Spinal cord (tissue), 10 donors: ENCODE measurements around the gene OIT3. TPM values are rescaled to one million over a fixed set of nuclear protein-coding genes. Genes with fewer than 3 reads are reported as not detected.

Experiments used
- DNase-seq, 6 donors: peaks; one replicate each; pipeline versions ENCODE4 v3.0.0 to v3.0.0-alpha.2; 2013 to 2015; ENCODE audit warnings: low spot score in 6 of 6, low read depth in 4 of 6
- H3K27ac ChIP-seq: one replicate; pipeline ENCODE4 v1.5.1; 2013; ENCODE audit warnings: low read depth, low read length, control low read depth
- H3K27me3 ChIP-seq: one replicate; pipeline ENCODE4 v1.6.1; 2013; ENCODE audit warnings: low read length; ENCODE audit not compliant: control insufficient read depth, insufficient read depth
- H3K36me3 ChIP-seq: one replicate; pipeline ENCODE4 v1.6.1; 2013; ENCODE audit warnings: low read length; ENCODE audit not compliant: control insufficient read depth, insufficient read depth
- H3K4me1 ChIP-seq: one replicate; pipeline ENCODE4 v1.6.1; 2013; ENCODE audit warnings: low read length; ENCODE audit not compliant: control insufficient read depth, insufficient read depth
- H3K4me3 ChIP-seq: one replicate; pipeline ENCODE4 v1.5.1; 2013; ENCODE audit warnings: low read depth, low read length, control low read depth
- H3K9me3 ChIP-seq: one replicate; pipeline ENCODE4 v1.6.1; 2013; ENCODE audit warnings: low read length; ENCODE audit not compliant: control insufficient read depth, insufficient read depth
- WGBS: methylation state at CpG from one replicate; pipeline ENCODE4 v1.1.5; 2013; ENCODE audit warnings: missing lambda C conversion rate; ENCODE audit not compliant: insufficient coverage; 5-methylcytosine and 5-hydroxymethylcytosine counted together
- long read RNA-seq, 4 donors: transcript quantifications; one replicate each; lab custom pipeline, GENCODE V29; 2026
- polyA plus RNA-seq, 2 donors: library from polyadenylated mRNA; unstranded; fragments of 120-200 nt; gene quantifications; one replicate each; pipeline ENCODE4 v1.2.1, GENCODE V29; 2013; ENCODE audit not compliant: insufficient read length in 2 of 2
- total RNA-seq, 2 donors: library from RNA; depleted of rRNA in 1 of 2; stranded (reverse); fragments of 120-200 nt in 1 of 2; fragments of >200 nt in 1 of 2; gene quantifications; one replicate each; pipeline versions ENCODE4 v1.2.3 to v1.2.4, GENCODE V29; 2013 to 2014
- donor health status: healthy.

Gene OIT3
- total RNA-seq (under 1 TPM; 0.40 to 0.99 TPM), polyA plus RNA-seq (under 1 TPM in 1 of 2 donors, not detected in 1; 0.18 TPM)
- long read RNA-seq, donor 1, result 0 reads
- long read RNA-seq, donor 2, partial matches to known transcripts, result 0 of 1 reads
- long read RNA-seq, donor 2, other reads (novel, unspliced or antisense), result 0 of 1 reads
- long read RNA-seq, donor 3, result 0 reads
- long read RNA-seq, donor 4, result 0 reads

DNA sequence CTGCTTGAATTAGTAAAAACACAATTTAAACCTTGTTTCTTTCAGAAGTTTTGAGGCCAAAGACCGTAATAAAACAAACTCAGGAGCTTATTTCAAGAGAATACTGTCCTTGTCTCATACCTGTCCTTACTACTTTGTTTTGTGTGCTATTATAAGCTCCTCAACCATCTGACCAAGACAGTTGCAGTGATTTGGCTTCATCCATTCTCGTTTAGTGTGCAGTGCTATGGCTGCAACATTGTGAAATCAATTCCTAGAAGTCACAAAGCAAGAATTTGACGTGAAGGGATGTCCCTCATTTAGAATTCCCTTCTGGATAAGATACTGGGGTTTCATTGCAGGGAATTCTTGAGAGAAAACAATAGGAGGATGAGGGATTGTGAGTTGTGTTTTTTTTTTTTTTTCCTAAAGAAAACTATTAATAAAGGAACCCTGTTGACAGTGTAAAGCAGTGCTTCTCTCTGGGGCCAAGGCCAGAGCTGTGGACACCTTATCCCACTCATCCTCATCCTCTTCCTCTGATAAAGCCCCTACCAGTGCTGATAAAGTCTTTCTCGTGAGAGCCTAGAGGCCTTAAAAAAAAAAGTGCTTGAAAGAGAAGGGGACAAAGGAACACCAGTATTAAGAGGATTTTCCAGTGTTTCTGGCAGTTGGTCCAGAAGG lies at the start of gene OIT3:
TSS of gene OIT3 (plus strand) at position 604 of the 663 bp plus-strand sequence. CDS start 60 bp downstream, outside the sequence.
- WGBS, result no CpG with 5 or more reads among the region's 4 CpGs
- peaks cover 2% of the 10 kb centered on the region for H3K36me3 ChIP-seq
- H3K27ac ChIP-seq, result no peak within 1 kb of the TSS
- no peak for DNase-seq
- no peaks in the 10 kb centered on the region for H3K27me3 ChIP-seq
- no peak within 1 kb of the TSS for H3K4me3 ChIP-seq
- H3K9me3 ChIP-seq, result no peaks in the 10 kb centered on the region
- no peaks in the 10 kb centered on the region for H3K4me1 ChIP-seq

DNA sequence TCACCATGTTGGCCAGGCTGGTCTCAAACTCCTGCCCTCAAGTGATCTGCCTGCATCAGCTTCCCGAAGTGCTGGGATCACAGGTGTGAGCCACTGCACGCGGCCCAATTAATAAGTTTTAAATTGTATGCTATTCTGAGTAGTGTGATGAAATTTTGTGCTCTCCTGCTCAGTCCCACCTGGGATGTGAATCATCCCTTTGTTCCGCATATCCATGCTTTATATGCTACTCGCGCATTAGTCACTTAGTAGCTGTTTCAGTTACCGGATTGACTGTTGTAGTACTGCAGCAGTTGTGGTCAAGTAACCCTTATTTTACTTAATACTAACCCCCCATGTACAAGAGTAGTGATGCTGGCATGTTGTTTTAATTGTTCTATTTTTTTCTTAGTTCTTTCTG lies 47.3 kb upstream of the OIT3 start:
- WGBS, result 80% methylated on average over 1 of the region's 7 CpGs
- Histone ChIP-seq H3K36me3 (no peaks in the 10 kb centered on the region), H3K27ac (no peak overlapping the region), H3K4me3 (no peak overlapping the region), H3K4me1 (no peaks in the 10 kb centered on the region), H3K27me3 (no peaks in the 10 kb centered on the region), H3K9me3 (no peaks in the 10 kb centered on the region)
- DNase-seq, result no peak

DNA sequence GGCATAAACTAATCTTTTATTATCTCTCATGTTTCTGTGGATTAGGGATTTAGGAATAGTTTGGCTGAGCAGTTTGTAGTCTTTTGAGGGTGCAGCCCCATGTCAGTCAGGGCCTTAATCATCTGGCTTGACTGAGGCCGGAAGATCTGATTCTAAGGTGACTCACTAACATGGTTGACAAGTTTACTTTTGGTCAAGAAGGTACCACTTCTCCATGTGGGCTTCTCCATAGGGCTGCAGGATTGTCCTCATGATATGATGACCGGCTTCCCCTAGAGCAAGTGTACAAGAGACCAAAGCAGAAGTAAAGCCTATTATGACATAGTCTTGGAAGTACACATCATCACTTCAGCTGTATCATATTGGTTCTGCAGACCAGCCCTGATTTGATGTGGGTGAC lies 45.9 kb upstream of the OIT3 start:
- WGBS, result 86% methylated on average over 2 of the region's 2 CpGs
- H3K27me3 ChIP-seq, result no peaks in the 10 kb centered on the region
- DNase-seq, result no peak
- H3K36me3 ChIP-seq, result no peaks in the 10 kb centered on the region
- no peak overlapping the region for H3K27ac ChIP-seq
- no peak overlapping the region for H3K4me3 ChIP-seq
- no peaks in the 10 kb centered on the region for H3K9me3 ChIP-seq
- no peaks in the 10 kb centered on the region for H3K4me1 ChIP-seq

DNA sequence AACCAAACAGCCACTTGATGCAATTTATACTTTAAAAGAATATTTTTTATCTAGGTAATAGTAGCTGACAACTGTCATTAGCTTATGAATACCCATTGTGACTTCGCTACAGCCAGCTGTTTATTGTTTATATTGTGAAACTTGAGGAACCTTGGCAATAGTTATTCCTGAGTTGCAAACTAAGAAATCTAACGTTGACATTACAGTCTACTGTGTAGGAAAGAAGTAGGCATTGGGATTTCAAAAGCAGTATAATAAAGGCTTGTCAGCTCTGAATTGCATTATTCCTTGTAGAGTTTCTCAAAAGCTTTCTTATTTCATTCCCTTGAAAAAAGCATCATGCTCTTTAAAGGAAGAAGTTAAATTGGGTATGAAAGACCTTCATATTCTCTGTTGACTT lies 42.7 kb upstream of the OIT3 start:
- WGBS, result 40% methylated on average over 1 of the region's 2 CpGs
- DNase-seq, result no peak
- Histone ChIP-seq H3K4me3 (no peak overlapping the region), H3K4me1 (no peaks in the 10 kb centered on the region), H3K27ac (no peak overlapping the region), H3K27me3 (no peaks in the 10 kb centered on the region), H3K9me3 (no peaks in the 10 kb centered on the region), H3K36me3 (no peaks in the 10 kb centered on the region)

DNA sequence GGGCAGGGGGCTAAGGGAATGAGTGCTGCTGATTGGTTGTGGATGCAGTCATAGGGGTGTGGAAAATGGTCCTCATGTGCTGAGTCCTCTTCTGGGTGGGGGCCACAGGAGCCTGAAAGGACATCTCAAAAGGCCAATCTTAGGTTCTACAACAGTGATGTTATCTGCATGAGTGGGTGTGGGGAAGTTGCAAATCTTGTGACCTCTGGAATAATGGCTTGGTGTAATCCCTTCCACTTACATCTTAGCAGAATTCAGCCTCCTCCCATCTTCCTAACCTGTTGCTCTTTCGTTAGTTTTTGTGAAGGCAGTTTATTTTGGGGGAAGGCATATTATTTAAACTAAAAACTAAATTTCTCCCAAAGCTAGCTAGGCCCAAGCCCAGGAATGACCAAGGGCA lies 42.0 kb upstream of the OIT3 start:
- Histone ChIP-seq H3K27me3 (no peaks in the 10 kb centered on the region), H3K4me3 (no peak overlapping the region), H3K27ac (no peak overlapping the region), H3K9me3 (no peaks in the 10 kb centered on the region), H3K4me1 (no peaks in the 10 kb centered on the region), H3K36me3 (no peaks in the 10 kb centered on the region)
- WGBS, result no CpG with 5 or more reads among the region's 1 CpG
- DNase-seq, result no peak

DNA sequence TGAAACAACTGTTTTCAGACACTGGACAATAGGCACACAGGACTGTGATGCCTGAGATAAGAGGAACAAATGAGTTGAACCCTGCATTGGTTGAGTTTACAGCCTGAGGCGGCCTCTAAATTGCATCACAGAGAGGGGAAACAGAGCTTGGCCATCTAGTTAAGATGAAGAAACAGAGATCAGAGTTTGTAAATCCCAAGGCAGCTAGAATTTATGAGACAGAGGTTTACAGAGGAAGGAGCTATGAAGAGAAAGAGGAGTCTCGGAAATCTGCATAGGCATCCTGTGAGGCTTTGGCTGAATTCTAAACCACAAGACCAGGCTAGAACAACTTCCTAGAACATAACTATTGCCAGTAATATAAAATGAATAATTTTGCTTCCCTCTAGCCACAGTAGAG lies 41.0 kb upstream of the OIT3 start:
- DNase-seq, result no peak
- no peaks in the 10 kb centered on the region for H3K9me3 ChIP-seq
- H3K27ac ChIP-seq, result no peak overlapping the region
- H3K36me3 ChIP-seq, result no peaks in the 10 kb centered on the region
- WGBS, result 100% methylated on average over 1 of the region's 2 CpGs
- H3K4me1 ChIP-seq, result no peaks in the 10 kb centered on the region
- no peak overlapping the region for H3K4me3 ChIP-seq
- H3K27me3 ChIP-seq, result no peaks in the 10 kb centered on the region

DNA sequence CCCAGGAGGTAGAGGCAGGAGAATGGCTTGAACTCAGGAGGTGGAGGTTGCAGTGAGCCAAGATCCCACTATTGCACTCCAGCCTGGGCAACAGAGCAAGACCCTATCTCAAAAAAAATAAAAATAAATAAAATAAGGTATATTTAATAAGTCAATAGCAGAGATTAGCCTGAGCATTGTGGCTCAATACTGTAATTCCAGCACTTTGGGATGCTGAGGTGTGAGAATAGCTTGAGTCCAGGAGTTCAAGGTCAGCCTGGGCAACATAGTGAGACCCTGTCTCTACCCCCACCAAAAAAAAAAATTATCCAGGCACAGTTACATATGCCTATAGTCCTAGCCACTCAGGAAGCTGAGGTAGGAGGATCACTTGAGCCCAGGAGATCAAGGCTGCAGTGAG lies 38.4 kb upstream of the OIT3 start:
- H3K36me3 ChIP-seq, result no peaks in the 10 kb centered on the region
- H3K27ac ChIP-seq, result no peak overlapping the region
- no peaks in the 10 kb centered on the region for H3K9me3 ChIP-seq
- no peaks in the 10 kb centered on the region for H3K4me1 ChIP-seq
- no peaks in the 10 kb centered on the region for H3K27me3 ChIP-seq
- DNase-seq, result no peak
- no peak overlapping the region for H3K4me3 ChIP-seq

DNA sequence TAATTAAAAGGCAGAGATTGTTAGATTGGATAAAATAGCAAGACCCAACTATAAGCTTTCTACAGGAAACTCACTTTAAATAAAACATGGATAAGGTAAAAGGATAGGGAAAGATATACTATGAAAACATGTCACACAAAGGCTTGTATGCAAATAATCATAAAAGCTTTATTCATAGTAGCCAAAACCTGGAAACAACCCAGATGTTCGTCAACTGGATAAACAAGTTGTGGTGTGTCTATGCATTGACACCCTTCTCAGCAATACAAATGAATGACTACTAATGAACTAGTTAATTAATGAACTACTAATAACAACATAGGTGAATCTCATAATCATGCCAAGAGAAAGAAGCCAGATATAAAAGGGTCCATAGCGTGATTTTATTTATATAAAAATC lies 37.7 kb upstream of the OIT3 start:
- no CpG with 5 or more reads among the region's 2 CpGs for WGBS
- no peaks in the 10 kb centered on the region for H3K27me3 ChIP-seq

DNA sequence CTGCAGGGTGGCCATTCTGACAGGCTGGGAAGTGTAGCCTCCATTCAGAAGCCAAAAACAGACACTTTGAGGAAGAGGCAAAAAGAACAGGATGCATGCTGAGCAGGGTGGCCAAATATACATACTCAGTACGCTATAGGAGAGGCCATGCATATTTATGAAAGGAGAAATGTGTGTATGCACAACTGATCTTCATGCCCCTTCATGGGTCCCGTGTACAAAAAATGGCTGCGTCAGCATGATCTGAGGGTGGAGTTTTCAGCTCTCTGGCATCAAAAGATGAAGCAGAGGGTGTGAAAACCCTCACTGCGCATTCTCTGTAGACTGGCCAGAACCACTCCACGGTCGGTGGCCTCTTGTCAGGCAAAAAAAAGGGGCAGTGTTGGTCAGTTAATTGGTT lies 35.5 kb upstream of the OIT3 start:
- Histone ChIP-seq H3K27ac (no peak overlapping the region), H3K36me3 (no peaks in the 10 kb centered on the region), H3K4me1 (no peaks in the 10 kb centered on the region), H3K4me3 (no peak overlapping the region), H3K27me3 (no peaks in the 10 kb centered on the region), H3K9me3 (no peaks in the 10 kb centered on the region)
- no peak for DNase-seq
- 98% methylated on average over 6 of the region's 6 CpGs for WGBS

More for the DNA sequence above, 37.7 kb upstream of the OIT3 start:
- no peaks in the 10 kb centered on the region for H3K4me1 ChIP-seq
- H3K27ac ChIP-seq, result no peak overlapping the region
- no peak overlapping the region for H3K4me3 ChIP-seq
- DNase-seq, result no peak
- no peaks in the 10 kb centered on the region for H3K36me3 ChIP-seq
- no peaks in the 10 kb centered on the region for H3K9me3 ChIP-seq

DNA sequence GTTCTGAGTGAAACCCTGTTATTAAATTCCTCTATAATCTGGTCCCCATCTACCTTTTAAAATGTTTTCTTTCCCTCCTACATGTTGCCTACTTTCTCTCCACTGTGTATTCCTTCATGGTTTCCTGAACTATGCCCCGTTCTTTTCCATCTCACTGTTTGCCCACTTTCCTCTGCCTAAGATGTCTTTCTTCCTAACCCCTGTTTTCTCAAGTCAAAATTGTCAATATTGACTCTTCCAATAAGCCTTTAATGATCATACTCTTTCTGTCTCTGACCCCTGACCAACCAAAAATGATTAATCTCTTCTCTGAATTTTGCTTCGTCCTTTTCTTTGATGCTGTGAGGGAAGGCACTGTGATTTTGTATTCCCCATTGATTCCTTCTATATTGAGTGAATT lies 30.6 kb upstream of the OIT3 start:
- Histone ChIP-seq H3K4me3 (no peak overlapping the region), H3K27ac (no peak overlapping the region), H3K27me3 (no peaks in the 10 kb centered on the region), H3K4me1 (no peaks in the 10 kb centered on the region), H3K9me3 (no peaks in the 10 kb centered on the region), H3K36me3 (no peaks in the 10 kb centered on the region)
- WGBS, result 91% methylated on average over 1 of the region's 2 CpGs
- DNase-seq, result no peak
